Pancreas (tissue), 10 donors: ENCODE measurements around the gene FYN. TPM values are rescaled to one million over a fixed set of nuclear protein-coding genes. Genes with fewer than 3 reads are reported as not detected.

Source experiments
- ATAC-seq, 4 donors: fragments of 200-7000 bp; cut with Tn5 transposase; one replicate each; pipeline versions ENCODE4 v1.8.0 to v1.9.1; 2020; ENCODE audit warnings: mild to moderate bottlenecking in 4 of 4, moderate library complexity in 4 of 4
- DNase-seq, 6 donors: peaks; one replicate each; pipeline ENCODE4 v3.0.0-alpha.2; 2020
- FAIRE-seq: peaks from 2 replicates; lab custom pipeline; 2012; peaks lifted over from hg19 to GRCh38; lab: Jason Lieb, UNC
- H3K27ac ChIP-seq, 4 donors: fragments of 200-600 bp; sonication (generic); 1 replicate in 3 of 4; 2 replicates in 1 of 4; pipeline versions ENCODE4 v1.5.0 to v1.8.0; 2020
- H3K27me3 ChIP-seq, 4 donors: fragments of 200-600 bp; one replicate each; pipeline ENCODE4 v1.8.0; 2021
- H3K36me3 ChIP-seq, 3 donors: fragments of 200-600 bp; sonication (generic) in 1 of 3; one replicate each; pipeline versions ENCODE4 v1.5.0 to v1.8.0; 2020 to 2021
- H3K4me1 ChIP-seq, 3 donors: fragments of 200-600 bp; one replicate each; pipeline ENCODE4 v1.8.0; 2021
- H3K4me3 ChIP-seq, 4 donors: fragments of 200-600 bp; sonication (generic) in 2 of 4; one replicate each; pipeline versions ENCODE4 v1.5.0 to v1.8.0; 2020 to 2021
- H3K9me3 ChIP-seq, 4 donors: fragments of 200-600 bp; one replicate each; pipeline ENCODE4 v1.8.0; 2021
- CTCF ChIP-seq, 4 donors: fragments of 200-600 bp; sonication (generic) in 3 of 4; IDR thresholded peaks; one replicate each; pipeline versions ENCODE4 v1.5.0 to v1.8.0; 2021; ENCODE audit warnings: antibody characterized with exemption in 4 of 4
- WGBS, 2 donors: extraction: QIAGEN DNeasy Blood & Tissue Kit; methylation state at CpG; one replicate each; pipeline ENCODE4 v1.1.7; 2013; 5-methylcytosine and 5-hydroxymethylcytosine counted together
- intact Hi-C, 3 donors: fragments of 100-400 bp; cut with DNase I; formaldehyde crosslinking; loops; one replicate each; pipeline versions ENCODE4 v1.11.1 to v1.14.2; 2022
- polyA plus RNA-seq, 2 donors: library from polyadenylated mRNA; stranded (reverse); fragments of 200-250 nt; gene quantifications; one replicate each; pipeline ENCODE4 v1.2.3, GENCODE V29; 2013
- total RNA-seq, 6 donors: library from RNA; stranded (reverse); fragmentation: NEBNext Ultra II Directional in 4 of 6; extraction: Animal tissue kit (Norgen Biotek cat#: 25700) in 4 of 6; gene quantifications; one replicate each; pipeline versions ENCODE4 v1.2.1 to v1.2.4, GENCODE V29; 2021 to 2023
- donor health status: healthy with polysubstance abuse.
- donor health status: DM: no; HTN: no; CAD: no; lungs with moderate emphysema.
- donor health status: DM: no; HTN: no; CAD: no.
- donor health status: control.
- donor health status: control.
- donor health status: Bipolar disorder and iron deficiency.
- donor health status: DM: yes; HTN: yes; CAD: no.
- donor health status: DM: no; HTN: no; CAD: no.
- donor health status: DM: no; HTN: no; CAD: no.
- donor health status: DM: yes; HTN: yes; CAD: no.

FYN gene
- total and polyA plus RNA-seq, 8 donors = 6.4 to 21.7 (median 11.9) TPM

GRCh38 chr6:111849298-111849697, 24.0 kb downstream of the FYN start:
- H3K36me3 ChIP-seq = no peaks in the 10 kb centered on the region
- DNase-seq = no peak
- H3K27ac ChIP-seq = no peak overlapping the region
- FAIRE-seq = no peak
- 79 to 86% methylated on average over 5 of the region's 5 CpGs for WGBS, 2 donors
- no peak for ATAC-seq
- H3K9me3 ChIP-seq = no peaks in the 10 kb centered on the region
- TF ChIP-seq CTCF (IDR thresholded peaks at IDR 0.05) = no peak
- intact Hi-C loops = no loop called here
- H3K4me3 ChIP-seq = no peak overlapping the region
- no peaks in the 10 kb centered on the region for H3K4me1 ChIP-seq
- H3K27me3 ChIP-seq = no peaks in the 10 kb centered on the region

GRCh38 chr6:111848262-111848812, 24.9 kb downstream of the FYN start:
- DNase-seq (no peak), FAIRE-seq (no peak), ATAC-seq (no peak)
- no peaks in the 10 kb centered on the region for H3K36me3 ChIP-seq
- no peak overlapping the region for H3K4me3 ChIP-seq
- no peaks in the 10 kb centered on the region for H3K27me3 ChIP-seq
- no peak overlapping the region for H3K27ac ChIP-seq
- H3K4me1 ChIP-seq = no peaks in the 10 kb centered on the region
- H3K9me3 ChIP-seq = no peaks in the 10 kb centered on the region
- WGBS, 2 donors = 71 to 80% methylated on average over 7 of the region's 7 CpGs
- TF ChIP-seq CTCF (IDR thresholded peaks at IDR 0.05) = no peak
- intact Hi-C loops = no loop called here

GRCh38 chr6:111846492-111847409, 26.5 kb downstream of the FYN start:
- H3K9me3 ChIP-seq = no peaks in the 10 kb centered on the region
- 40 to 48% methylated on average over 5 of the region's 5 CpGs for WGBS, 2 donors
- no peaks in the 10 kb centered on the region for H3K27me3 ChIP-seq
- H3K4me3 ChIP-seq = no peak overlapping the region
- H3K36me3 ChIP-seq = no peaks in the 10 kb centered on the region
- H3K27ac ChIP-seq = no peak overlapping the region
- no peak for FAIRE-seq
- H3K4me1 ChIP-seq = no peaks in the 10 kb centered on the region
- no peak for DNase-seq
- ATAC-seq = no peak
- intact Hi-C loops = no loop called here
- no peak for TF ChIP-seq CTCF (IDR thresholded peaks at IDR 0.05)

GRCh38 chr6:111846066-111846465, 27.2 kb downstream of the FYN start:
- Histone ChIP-seq H3K36me3 (no peaks in the 10 kb centered on the region), H3K4me1 (no peaks in the 10 kb centered on the region), H3K27ac (no peak overlapping the region), H3K27me3 (no peaks in the 10 kb centered on the region), H3K9me3 (no peaks in the 10 kb centered on the region), H3K4me3 (no peak overlapping the region)
- DNase-seq = no peak
- 67 to 71% methylated on average over 4 of the region's 4 CpGs for WGBS, 2 donors
- no peak for FAIRE-seq
- TF ChIP-seq CTCF (IDR thresholded peaks at IDR 0.05) = no peak
- ATAC-seq = no peak
- intact Hi-C loops = no loop called here

GRCh38 chr6:111845441-111845871, 27.8 kb downstream of the FYN start:
- DNase-seq (no peak), ATAC-seq (no peak), FAIRE-seq (no peak)
- H3K4me3 ChIP-seq = no peak overlapping the region
- no peaks in the 10 kb centered on the region for H3K9me3 ChIP-seq
- WGBS, 2 donors = 77% methylated on average over 8 of the region's 8 CpGs
- no peaks in the 10 kb centered on the region for H3K36me3 ChIP-seq
- intact Hi-C loops = no loop called here
- no peak for TF ChIP-seq CTCF (IDR thresholded peaks at IDR 0.05)
- no peaks in the 10 kb centered on the region for H3K4me1 ChIP-seq
- no peak overlapping the region for H3K27ac ChIP-seq
- no peaks in the 10 kb centered on the region for H3K27me3 ChIP-seq
